GM19099 (cell line): ENCODE measurements around the gene CMC2.

Experiments used
- POLR2A ChIP-seq: IDR thresholded peaks from 3 replicates; pipeline ENCODE4 v1.6.1; 2011; ENCODE audit warnings: low read depth; ENCODE audit not compliant: insufficient read length; ENCODE audit errors: extremely low read depth

CMC2 gene

GRCh38 chr16:80966617-80967016, 40.1 kb downstream of the CMC2 start:
- TF ChIP-seq POLR2A: no peak

- TF ChIP-seq POLR2A: no peak
These were observed 42.3 kb downstream of the CMC2 start for GRCh38 chr16:80964351-80964750.

GRCh38 chr16:80962879-80963278, 43.8 kb downstream of the CMC2 start:
- no peak for TF ChIP-seq POLR2A

- TF ChIP-seq POLR2A: no peak
These were observed 48.4 kb downstream of the CMC2 start for GRCh38 chr16:80958284-80958683.

- no peak for TF ChIP-seq POLR2A
These were observed 51.7 kb downstream of the CMC2 start for GRCh38 chr16:80954985-80955384.

- TF ChIP-seq POLR2A: no peak
These were observed 57.7 kb downstream of the CMC2 start for GRCh38 chr16:80948886-80949493.

- TF ChIP-seq POLR2A: no peak
These were observed 58.7 kb downstream of the CMC2 start for GRCh38 chr16:80947708-80948625.

GRCh38 chr16:80947239-80947638, 59.4 kb downstream of the CMC2 start:
- no peak for TF ChIP-seq POLR2A

- TF ChIP-seq POLR2A: no peak
These were observed 60.2 kb downstream of the CMC2 start for GRCh38 chr16:80946481-80946880.

GRCh38 chr16:80940069-80940856, 66.4 kb downstream of the CMC2 start:
- no peak for TF ChIP-seq POLR2A

- no peak for TF ChIP-seq POLR2A
These were observed 67.8 kb downstream of the CMC2 start for GRCh38 chr16:80938879-80939260.

- TF ChIP-seq POLR2A: no peak
These were observed 68.4 kb downstream of the CMC2 start for GRCh38 chr16:80938004-80938878.

GRCh38 chr16:80936410-80936809, 70.3 kb downstream of the CMC2 start:
- TF ChIP-seq POLR2A: no peak

GRCh38 chr16:80935691-80936090, 71.0 kb downstream of the CMC2 start:
- no peak for TF ChIP-seq POLR2A
